NCI-H2196 (cell line): ENCODE measurements around the gene CST11.

Source experiments
- DNase-seq: peaks from one replicate; lab custom pipeline; 2025; ENCODE audit not compliant: unreplicated experiment; lab: John Stamatoyannopoulos, UW

CST11 gene

DNA sequence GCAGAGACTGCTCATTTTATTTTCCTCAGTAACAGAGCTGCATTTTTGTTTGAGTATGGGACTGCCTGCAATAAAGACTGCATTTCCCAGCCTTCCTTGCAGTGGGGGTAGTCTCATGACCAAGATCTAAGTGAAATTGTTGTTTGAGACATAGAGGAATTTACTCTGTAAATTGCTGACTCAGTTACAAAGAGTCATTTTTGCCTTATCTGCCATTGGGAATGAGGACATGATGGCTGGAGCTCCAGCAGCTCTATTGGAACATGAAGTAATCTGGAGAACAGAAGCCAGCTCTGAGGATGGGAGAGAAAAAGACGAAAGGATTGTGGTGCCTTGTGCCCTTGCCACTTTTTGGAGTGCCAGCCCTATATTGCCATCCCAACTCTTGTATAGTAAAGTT lies 2.1 kb upstream of the CST11 start:
- DNase-seq: no peak

- DNase-seq: no peak
These were observed 1.2 kb upstream of the CST11 start for GRCh38 chr20:23453549-23454543.

GRCh38 chr20:23451956-23452487 lies 654 bp downstream of the CST11 start:
- DNase-seq: no peak

DNA sequence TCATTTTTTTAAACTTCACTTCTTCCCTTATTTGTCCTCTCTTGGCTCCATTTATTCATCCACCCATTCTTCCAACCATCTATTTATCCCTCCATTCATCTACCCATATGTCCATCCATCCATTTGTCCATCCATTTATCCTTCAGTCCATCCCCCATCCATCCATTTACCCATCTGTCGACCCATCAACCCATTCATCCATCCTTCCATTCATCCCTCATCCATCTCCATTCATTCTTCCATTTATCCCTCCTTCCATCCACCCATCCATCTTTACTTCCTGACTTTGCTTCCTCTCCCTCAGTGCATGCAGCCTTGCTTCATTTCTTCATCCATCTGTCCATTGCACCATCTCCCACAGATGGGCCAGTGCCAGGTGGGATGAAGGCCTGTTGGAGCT lies 1.8 kb downstream of the CST11 start:
- no peak for DNase-seq

DNA sequence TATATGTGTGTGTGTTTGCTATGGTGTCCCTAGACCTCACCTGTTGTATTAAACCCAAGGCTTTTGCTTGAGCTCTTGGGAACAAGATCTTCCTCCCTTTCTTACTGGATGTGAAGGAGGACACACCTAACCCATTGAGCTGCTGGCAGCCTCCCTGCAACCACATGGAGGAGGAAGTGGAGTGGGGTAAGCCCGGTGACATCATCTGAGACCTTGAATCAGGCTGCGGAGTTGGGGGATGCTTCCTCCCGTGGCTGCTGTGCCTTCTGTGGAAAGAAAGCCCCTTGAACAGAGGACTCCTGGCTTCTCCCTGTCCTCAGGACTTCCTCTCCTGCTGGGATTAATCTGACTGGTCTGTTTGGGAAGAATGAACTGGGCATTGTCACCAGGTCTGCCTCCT lies 3.3 kb downstream of the CST11 start:
- no peak for DNase-seq

DNA sequence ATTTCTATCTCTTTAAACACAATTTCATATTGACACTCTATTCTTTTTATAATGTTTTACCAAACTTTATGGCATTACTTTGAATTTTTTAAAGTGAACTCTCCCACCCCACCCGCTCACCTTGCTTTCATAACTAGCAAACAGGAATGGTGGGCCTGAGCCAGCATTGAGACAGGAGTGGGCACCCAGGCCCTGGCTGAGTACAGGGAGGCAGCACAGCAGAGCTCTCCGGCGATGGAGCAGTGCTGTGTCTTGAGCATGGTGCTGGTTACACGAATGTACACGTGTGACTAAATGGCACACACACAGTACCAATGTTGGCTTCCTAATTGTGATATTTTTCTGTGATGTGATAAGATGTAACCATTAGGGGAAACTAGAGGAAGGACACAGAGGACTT lies 4.5 kb downstream of the CST11 start:
- no peak for DNase-seq

DNA sequence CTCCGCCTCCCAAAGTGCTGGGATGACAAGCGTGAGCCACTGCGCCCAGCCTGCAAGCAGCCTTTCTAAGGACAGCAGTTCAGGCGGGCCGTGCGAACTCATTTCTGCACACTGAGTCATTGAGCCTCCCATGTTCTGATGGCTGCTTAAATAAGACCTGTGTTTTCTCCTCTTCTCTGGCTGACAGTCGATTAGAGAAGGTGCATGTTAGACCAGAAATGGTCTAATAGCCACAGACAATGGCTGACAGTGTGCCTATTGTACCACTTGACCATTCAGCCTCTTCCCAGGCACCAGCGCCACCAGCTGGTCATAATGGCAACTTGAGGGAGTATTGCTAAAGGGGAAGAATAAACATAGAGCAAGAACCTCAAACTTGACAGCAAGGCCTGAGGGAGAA lies 6.2 kb downstream of the CST11 start:
- peak; percentile 84 for DNase-seq

GRCh38 chr20:23445596-23446217 lies 7.0 kb downstream of the CST11 start:
- no peak for DNase-seq

DNA sequence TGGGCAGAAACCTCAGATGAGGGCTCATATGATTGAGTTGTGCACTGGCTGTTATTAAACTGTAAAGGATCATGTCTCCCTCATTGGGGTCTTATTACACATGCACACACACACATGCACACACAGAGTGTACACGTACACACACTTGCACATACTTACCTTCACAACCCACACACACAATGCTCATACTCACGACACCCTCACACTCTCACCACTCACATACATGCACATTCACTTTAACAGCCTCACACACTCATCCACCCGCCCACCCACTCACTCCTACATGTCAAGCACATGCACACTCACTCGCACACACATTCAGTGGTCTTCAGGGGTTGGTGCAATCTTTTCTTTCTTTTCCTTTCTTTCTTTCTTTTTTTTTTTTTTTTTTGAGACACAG lies 7.8 kb downstream of the CST11 start:
- no peak for DNase-seq

DNA sequence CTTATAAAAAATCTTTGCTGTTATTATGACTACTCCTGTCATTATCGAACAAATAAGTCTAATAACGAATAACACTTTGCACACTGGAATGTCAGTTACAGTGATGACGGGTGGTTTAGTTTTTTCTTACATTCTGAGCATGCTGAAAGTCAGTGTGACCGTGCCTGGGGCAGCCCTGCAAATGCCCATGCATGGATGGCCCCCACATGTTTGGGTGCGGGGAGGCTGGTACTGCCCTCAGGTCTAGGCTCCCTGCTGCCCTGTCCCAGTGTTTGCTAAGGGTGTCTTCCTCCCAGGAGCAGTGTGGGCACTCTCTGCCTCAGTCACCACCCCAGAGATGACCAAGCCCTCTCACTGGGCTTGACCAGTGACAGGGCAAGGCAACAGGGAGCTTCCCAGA lies 10.2 kb downstream of the CST11 start:
- no peak for DNase-seq

DNA sequence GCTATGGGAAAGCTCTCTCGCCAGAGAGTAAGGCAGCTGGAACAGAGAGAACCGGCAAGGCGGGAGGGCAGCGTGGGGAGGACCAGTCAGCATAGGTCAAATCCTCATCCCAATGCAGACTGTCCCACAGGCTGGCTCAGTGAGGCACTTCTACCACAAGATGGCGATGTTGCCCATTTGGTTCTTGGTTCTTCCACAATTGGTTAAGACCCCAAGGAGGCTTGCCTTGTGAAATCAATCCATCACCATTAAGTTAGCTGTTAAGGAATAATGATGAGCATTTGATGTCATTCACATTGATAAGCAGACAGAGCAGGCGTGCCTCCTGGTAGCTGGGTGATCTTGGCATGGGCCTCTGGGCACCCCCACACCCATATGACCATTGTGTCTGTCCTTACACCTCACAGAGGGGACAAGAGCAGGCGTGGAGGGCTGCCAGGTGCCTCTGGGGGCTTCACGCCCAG lies 10.8 kb downstream of the CST11 start:
- DNase-seq: peak; percentile 76

GRCh38 chr20:23440004-23440403 lies 12.7 kb downstream of the CST11 start:
- no peak for DNase-seq

DNA sequence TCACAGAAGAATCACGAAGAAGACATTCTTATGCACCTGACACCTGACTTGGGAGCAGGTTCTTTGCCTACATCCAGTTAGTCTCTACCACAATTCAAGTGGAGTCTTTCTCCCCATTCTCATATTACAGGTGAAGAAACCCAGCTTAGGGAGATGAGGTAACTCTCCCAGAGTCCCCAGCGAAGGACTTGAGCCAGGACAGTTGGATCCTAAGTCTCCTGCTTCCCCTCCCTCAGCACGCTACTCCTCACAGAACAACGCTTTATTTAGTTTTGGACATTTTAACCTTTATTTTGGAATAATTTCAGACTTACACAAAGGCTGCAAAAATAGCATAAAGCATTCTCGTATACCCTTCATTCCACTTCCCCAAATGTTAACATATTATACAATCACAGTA lies 14.0 kb downstream of the CST11 start:
- DNase-seq: no peak

DNA sequence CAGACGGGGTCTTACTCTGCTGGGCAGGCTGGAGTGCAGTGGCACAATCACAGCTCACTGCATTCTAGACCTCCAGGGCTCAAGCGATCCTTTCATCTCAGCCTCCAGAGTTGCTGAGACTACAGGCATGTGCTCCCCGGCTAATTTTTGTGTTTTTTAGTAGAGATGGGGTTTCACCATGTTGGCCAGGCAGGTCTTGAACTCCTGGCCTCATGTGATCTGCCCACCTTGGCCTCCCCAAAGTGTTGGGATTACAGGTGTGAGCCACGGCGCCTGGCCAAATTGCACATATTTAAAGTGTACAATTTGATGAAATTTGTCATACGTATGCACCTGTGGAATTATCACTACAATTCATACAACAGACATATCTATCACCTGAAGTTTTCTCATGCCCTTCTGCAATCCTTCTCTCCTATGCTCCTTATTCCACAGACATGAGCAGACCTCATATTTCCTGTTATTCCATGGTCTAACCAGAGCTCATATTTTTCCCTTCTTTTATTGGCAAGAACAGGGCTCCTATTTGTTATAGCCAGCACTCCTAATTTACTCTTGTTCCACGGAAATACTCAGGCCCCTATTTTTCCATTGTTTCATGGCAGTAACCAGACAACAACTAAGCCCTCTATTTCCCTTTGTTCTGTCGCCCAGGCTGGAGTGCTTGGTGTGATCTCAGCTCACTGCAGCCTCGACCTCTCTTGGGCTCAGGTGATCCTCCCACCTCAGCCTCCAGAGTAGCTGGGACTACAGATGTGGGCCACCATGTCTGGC lies 15.4 kb downstream of the CST11 start:
- no peak for DNase-seq

DNA sequence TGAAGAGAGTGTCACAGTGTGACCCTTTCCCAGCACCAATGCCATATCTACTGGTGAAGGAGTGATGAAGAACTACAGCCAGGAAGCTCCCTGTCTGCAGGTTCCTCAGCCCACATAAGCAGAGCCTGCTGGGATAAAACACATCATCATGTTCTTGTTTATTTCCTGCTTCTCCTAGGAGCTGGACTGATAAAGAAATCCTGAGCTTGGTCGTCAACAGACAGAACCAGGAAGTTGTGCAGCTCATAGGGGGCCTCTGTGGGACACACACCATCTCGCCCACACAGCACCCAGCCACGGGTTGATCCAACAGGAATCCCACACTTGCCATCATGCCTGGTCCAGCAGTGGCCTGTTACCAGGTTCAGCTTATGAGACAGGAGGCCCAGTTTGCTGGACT lies 16.0 kb downstream of the CST11 start:
- peak; percentile 4 for DNase-seq

- peak; percentile 71 for DNase-seq
These were observed 16.8 kb downstream of the CST11 start for GRCh38 chr20:23435626-23436539.

GRCh38 chr20:23434521-23435313 lies 18.0 kb downstream of the CST11 start:
- no peak for DNase-seq

- no peak for DNase-seq
These were observed 19.0 kb downstream of the CST11 start for GRCh38 chr20:23433628-23434027.

GRCh38 chr20:23425129-23425528 lies 27.5 kb downstream of the CST11 start:
- no peak for DNase-seq
